MV-4-11 (cell line): ENCODE data around the gene DGKZ.

Source experiments
- DNase-seq: peaks from one replicate; lab custom pipeline; 2025; lab: John Stamatoyannopoulos, UW

DGKZ gene

GRCh38 chr11:46345131-46345597 lies 2.1 kb upstream of the DGKZ start:
- DNase-seq, result peak; percentile 77

GRCh38 chr11:46345881-46346484 lies 1.3 kb upstream of the DGKZ start:
- DNase-seq, result peak; percentile 43

GRCh38 chr11:46347637-46348311 lies 511 bp downstream of the DGKZ start:
- no peak for DNase-seq

DNA sequence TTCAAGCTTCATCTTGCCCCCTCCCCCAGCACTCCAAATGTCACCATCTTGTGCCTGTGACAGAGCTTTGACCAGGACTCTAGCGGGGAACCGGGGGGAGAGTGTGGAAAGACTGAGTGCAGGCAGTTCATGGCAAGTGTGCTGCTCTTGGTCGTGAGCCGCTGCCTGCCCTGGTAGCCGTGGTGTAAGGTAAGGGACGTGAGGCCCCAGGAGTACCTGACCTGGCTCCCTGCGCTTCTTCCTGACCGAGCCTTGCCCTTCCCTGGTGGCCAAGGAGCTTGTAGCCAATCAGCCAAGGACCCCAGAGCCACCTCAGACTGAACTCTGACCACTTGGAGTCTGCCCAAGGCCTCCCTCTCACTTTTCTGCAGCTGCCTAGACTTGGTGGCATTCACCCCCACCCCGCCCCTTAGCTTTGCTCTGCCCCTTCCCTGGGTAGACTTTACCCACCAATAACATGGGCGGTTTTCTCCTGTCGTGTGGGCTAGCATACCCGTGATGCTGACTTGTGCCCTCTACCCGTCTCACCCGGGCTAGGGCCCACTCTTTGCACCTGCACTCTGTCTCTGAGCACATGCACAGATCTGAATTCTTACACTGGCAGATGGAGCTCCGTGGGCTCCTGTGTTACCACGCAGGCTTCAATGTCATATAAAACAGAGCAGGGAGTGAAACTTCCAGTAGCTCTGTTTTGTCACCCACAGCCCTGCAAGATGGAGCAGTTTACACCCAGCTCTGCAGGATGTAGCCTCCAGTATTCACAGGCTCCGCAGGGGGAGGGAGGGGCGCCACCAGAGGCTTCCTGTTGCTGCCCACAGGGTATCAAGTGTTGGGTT lies 1.5 kb downstream of the DGKZ start:
- peak; percentile 43 for DNase-seq

GRCh38 chr11:46350695-46351094 lies 3.4 kb downstream of the DGKZ start:
- no peak for DNase-seq

DNA sequence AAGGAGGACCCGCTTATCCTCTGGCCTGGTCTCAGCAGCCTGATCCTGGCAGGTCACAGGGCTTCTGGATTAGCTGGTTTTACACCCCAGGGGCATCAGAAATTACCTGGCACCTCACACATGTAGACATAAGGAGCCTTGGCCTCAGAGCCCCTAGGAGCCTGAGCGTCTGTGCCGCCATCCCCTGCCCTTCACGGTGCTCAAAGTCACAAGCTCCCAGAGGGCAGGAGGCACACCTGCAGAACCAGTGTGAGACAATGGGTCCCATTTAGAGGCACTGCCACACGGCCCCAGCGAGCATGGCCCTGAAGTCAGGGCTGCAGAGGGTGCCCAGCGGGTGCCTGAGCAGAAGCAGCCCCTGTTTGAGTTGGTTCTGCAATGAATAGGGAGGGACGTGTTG lies 3.9 kb downstream of the DGKZ start:
- DNase-seq, result no peak

GRCh38 chr11:46351606-46352005 lies 4.3 kb downstream of the DGKZ start:
- no peak for DNase-seq

DNA sequence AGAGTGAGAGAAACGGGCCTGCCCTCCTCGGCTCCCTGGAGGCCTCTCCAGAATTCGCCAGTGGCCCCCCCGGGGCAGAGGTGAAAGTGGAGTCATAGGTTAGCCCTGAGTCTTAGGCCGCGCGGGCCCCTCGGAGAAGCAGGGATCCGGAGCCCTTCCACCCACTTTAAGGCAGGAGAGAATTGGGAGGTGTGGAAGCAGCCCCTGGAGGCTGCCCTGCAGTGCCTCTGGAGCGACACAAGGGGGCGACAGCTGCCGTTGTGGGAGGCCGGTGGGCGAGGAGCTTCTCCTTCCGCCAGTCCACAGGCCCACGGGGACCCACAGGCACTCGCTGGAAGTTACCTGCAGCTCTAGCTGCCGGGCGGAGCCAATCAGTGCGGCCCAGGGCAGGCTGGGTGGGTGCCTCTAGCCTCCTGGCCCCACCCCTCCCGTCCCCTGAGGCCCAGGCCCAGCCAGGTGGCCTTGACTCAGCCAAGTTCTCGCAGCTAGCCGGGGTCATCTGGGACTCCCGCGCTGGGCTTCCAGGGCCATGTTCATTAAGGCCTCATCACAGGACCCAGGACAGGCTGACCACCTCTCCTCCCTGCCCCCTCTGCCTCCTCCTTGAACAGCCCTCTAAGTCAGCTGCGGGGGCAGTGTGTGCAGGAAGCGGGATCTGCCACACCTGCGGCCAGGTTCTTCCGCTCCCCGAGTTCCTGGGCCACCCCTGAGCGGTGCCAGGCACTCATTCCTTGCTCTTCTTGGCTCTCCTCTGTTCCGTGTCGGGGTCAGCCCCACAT lies 5.0 kb downstream of the DGKZ start:
- DNase-seq, result peak; percentile 14

GRCh38 chr11:46353698-46354097 lies 6.4 kb downstream of the DGKZ start:
- DNase-seq, result no peak

GRCh38 chr11:46356924-46357482 lies 9.7 kb downstream of the DGKZ start:
- peak; percentile 86 for DNase-seq

GRCh38 chr11:46357483-46357936 lies 10.2 kb downstream of the DGKZ start:
- DNase-seq, result peak; percentile 70

GRCh38 chr11:46359953-46360352 lies 12.7 kb downstream of the DGKZ start:
- DNase-seq, result no peak

- peak; percentile 67 for DNase-seq
Observed at GRCh38 chr11:46360878-46361277, 13.6 kb downstream of the DGKZ start.

DNA sequence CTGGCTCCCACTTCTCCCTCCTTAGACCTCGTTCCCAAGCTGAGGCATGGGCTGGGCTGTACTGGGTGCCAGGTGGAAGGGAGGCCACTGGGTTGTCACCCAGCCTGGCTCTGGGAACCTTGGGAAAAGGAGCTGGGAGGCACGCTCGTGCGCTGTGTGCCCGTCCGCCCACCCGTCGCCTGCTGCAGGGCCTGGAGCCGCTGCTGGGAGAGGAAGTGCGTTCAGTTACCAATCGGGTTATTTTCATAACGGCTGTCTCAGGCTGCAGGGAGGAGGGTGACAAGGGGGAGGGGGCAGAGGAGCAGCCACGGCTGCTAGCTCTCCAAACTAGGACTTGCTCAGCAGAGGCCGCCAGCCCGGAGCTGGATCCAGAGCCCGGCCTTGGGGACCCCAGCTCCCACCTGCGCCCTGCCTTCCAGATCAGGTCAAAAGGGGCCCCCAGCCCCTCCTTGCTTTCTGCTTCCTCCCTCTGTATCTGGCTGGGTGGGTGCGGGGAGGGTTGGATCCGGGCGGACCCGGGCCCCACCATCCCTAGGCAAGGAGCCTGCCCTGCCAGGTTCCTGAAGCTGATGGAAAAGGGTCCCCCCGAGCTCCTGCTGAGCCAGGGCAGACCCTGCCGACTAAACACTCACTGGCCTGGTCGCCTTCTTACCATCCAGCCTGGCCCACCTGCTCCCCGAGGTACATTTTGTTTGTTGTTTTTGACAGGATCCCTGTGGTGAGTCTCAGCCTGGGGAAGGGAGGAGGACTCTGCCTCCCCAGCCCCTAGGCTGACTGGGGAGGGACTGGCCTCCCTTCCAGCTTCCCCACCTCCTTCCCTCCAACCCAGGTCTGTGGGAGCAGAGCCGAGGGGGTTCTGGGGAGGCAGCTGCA lies 14.3 kb downstream of the DGKZ start:
- DNase-seq, result peak; percentile 85

GRCh38 chr11:46362156-46363030 lies 15.1 kb downstream of the DGKZ start:
- DNase-seq, result no peak

GRCh38 chr11:46363031-46363407 lies 15.8 kb downstream of the DGKZ start:
- peak; percentile 86 for DNase-seq

- peak; percentile 4 for DNase-seq
Observed at GRCh38 chr11:46363455-46364005, 16.3 kb downstream of the DGKZ start.

DNA sequence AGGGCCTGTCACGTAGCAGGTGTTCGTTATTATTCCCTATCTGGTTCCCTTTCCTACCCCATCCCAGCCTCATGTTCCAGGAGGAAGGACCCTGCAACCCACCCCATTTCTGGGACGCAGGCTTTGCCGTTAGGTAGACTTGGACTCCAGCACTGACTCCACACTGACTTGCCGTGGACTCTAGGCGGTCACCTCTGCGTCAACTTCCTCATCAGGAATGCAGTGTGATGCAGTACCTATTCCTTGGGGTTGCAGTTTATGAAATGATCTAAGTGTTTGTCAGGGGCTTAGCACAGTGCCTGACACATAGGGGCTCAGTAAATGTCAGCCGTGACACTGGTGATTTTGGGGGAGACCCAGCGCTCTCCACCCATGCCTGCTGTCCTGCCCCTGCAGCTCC lies 16.8 kb downstream of the DGKZ start:
- no peak for DNase-seq

- no peak for DNase-seq
Observed at GRCh38 chr11:46364791-46365190, 17.5 kb downstream of the DGKZ start.
